Measurements from ENCODE around the gene GPR21.

GPR21 gene, protein sequence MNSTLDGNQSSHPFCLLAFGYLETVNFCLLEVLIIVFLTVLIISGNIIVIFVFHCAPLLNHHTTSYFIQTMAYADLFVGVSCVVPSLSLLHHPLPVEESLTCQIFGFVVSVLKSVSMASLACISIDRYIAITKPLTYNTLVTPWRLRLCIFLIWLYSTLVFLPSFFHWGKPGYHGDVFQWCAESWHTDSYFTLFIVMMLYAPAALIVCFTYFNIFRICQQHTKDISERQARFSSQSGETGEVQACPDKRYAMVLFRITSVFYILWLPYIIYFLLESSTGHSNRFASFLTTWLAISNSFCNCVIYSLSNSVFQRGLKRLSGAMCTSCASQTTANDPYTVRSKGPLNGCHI

DNA sequence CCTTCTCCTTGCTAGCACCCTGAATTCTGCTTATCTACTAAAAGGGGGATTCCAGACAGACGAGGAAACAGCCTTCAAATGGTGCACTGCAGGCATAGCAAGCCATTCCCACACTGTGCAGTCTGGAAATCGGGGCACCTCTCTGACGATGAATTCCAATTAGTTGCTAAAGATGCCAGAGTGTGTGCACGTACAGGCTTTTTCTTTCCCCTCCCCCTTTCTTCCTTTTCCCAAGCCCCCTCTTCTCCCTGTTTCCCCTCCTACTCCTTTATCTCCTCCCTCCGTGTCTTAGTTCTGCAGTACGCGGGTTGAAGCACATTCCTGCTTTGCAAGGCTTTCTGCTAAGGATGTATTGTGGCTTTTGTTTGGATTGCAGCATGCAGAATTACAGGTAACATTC is at the start of gene GPR21:
GPR21 (plus strand) TSS at position 316 of the 400 bp plus-strand sequence. CDS start 900 bp downstream, outside the sequence.
- DNase-seq = no peak

DNA sequence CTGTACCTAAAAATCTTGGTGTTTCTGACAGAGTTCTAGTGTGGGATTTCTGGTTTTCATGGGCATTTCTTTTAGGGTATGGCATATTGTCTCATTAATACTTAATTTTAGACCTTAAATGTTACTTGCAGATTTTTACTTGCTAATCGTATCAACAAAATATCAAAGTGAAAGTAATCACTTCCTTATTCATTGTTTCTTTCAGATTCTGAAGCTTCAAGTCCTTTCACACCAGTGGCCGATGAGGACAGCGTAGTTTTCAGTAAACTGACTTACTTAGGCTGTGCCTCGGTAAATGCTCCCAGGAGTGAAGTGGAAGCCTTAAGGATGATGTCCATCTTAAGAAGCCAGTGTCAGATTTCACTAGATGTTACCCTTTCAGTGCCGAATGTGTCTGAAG is 47.5 kb upstream of the GPR21 start:
- no peak for DNase-seq

DNA sequence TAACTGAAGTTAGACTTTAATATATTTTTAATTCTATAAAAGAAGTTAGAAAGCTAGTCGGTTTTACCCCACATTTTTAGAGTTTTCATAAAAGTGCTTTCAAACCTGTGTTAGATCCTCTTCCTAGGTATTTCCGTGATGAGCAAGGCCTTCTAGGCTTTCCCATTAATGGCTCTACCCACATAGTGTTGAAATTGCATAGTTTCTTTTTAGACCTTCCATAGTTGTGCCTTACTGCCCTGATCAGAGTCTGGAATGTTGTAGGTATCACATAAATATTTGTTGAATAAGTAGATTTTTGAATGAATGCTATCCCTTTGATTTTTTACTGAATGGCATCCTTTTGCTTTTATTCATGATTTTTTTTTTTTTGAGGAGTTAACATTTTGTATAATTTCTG is 45.3 kb upstream of the GPR21 start:
- no peak for DNase-seq

DNA sequence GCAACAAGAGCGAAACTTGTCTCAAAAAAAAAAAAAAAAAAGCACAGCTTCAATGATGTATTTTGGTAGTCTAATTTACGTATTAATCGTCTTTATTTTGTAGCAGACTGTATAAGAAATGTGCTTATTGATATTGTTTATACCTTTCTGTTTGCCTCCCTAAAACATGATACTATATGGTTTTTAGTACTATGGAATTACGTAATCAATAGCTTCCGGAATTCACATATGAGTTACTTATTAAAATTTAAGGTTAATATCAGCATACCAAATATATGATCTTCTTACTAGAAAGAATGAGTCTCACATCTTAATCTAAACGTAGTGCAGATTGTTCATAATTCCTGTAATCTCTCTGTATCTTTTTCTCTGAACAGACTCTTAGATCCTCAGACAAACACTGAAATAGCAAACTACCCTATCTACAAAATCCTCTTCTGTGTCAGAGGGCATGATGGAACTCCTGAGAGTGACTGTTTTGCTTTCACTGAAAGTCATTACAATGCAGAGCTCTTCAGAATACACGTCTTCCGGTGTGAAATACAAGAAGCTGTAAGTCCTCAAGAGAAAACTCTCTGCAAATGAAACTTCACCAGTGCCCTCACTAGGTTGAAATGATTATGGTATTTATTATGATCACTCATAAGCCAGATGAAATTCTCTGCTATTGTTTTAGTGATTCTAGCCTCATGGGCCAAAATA is 44.4 kb upstream of the GPR21 start:
- DNase-seq = peak in 1 of 2 donors; percentile 19

DNA sequence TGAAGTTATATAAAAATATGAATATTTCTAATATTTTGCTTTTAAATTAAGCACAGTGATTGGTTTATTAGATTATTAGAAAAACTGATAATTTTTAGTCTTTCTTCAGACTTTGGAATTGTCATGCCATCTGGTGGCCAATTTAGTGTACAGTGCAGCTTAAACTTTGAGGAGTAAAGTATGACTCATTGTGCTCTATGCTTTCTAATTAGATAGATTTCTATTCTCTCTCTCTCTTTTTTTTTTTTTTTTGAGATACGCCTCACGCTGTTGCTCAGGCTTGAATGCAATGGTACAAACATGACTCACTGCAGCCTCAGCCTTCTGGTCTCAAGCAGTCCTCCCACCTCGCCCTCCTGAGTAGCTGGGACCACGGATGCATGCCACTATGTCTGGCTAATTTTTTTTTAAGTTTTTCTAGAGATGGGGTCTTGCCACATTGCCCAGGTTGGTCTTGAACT is 42.1 kb upstream of the GPR21 start:
- DNase-seq = peak; percentile 10 to 57

DNA sequence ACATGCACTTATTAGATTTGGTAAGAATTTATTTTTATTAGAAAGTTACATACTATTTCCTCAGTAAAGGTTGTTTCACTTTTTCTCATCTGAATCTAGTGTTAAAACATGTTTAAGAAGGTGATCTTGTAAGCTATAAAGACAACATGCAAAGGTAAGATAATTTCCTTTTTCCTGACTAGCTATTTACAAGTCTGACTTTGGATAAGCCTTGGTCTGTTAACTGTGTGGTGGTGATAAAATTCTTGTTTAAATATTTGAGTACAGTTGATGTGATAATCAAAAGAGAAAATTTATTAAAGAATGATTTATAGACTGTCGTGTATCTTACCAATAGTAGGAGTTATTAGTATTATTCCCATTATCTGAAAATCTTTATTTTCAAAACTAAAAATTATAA is 36.9 kb upstream of the GPR21 start:
- DNase-seq = no peak

DNA sequence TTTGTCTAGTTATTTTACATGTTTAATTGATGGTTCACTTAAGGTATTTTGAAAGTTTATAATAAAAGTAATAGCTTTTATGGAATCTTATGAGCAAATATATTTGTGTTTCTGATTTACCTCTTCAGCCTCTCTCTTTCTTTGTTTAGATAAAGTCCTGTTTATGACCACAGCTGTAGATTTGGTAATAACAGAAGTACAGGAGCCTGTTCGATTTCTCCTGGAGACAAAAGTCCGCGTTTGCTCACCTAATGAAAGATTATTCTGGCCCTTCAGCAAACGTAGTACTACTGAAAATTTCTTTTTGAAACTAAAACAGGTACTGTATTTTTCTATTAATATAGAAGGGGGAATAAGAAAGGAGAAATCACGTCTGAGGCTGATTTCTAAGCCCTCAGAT is 35.0 kb upstream of the GPR21 start:
- no peak for DNase-seq

DNA sequence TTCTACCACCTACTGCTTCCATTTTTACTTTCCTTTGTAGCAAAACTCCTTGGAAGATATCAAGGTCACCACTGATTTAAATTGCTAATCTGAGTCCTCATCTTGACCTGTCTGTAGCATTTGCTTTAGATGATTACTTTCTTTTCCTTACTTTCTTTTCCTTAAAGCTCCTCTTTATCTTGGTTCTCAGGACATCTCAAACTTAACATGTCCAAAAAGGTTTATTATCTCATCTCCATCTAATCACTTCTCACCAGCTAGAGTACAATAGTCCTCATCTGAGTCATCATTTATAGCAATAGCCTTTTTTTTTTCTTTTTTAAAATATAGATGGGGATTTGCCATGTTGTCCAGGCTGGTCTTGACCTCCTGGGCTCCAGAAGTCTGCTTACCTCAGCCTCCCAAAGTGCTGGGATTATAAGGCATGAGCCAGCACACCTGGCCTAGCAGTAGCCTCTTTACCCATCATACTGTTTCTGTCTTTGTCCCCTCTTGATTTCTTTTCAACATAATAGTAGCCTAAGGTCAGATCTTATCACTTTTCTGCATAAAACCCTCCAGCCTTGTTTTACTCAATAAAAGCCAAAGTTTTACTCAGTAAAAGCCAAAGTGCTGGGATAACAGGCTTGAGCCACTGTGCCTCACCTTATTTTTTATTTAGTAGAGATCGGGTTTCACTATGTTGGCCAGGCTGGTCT is 32.9 kb upstream of the GPR21 start:
- DNase-seq = no peak

DNA sequence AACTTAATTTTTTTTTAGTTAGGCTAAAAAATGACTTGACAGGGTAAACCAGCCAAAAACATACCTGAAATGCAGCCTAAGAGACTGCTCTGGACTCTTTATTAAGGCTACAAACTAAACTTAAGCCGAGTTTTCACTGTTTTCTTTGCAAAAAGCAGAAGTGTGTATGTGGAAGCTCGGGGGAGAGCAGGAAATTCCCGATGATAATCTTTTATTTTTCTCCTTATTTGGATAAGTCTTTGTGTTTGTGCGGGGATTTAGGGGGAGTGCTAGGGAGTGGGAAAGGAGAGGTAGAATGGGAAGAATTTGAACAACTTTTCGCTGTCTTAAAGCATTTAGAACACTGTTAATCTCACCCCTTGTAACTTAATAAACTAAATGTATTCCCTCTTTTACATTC is 30.7 kb upstream of the GPR21 start:
- no peak for DNase-seq

DNA sequence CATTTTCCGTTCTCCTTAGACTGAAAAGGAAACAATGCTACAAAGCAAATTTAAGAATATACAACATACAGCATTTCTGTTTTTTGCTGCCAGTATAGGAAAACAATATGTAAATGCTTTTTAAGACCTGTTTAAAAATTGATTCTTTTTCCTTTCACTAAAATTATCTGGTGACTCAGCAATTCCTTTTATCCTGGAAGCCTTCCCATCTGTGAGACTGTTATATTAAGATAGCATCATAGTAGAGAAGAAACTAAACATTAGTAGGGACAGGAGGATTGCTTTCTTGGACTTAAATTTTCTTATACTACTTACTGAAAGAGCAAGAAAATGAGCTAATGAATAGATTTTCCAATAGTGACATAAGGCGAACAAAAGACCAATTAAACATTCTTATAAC is 30.0 kb upstream of the GPR21 start:
- DNase-seq = no peak

DNA sequence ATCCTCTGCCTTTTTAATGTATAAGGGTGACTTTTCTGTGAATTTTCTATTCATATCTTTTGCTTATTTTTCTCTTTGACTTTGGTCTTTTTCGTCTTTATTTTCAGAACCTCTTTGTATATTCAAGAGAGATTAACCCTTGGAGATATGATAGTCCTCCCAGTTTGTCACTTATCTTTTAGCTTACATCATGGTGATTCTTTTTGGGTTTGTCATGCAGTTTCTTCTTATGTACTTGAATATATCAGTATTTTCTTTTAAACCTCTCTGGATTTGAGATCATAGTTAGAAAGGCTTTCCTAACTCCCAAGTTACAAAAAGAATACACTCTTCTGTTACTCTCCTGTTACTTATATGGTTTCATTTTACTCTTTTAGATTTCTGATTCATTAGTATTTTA is 27.5 kb upstream of the GPR21 start:
- no peak for DNase-seq

DNA sequence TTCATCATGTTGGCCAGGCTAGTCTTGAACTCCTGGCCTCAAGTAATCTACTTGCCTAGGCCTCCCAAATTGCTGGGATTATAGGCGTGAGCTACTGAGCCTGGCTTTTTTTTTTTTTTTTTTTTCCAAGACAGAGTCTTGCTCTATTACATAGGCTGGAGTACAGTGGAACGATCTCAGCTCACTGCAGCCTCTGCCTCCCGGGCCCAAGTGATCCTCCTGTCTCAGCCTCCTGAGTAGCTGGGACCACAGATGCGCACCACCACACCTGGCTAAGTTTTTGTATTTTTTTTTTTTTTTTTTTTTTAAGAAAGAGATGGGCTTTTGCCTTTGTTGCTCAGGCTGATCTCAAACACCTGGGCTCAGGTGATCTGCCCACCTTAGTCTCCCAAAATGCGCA is 26.2 kb upstream of the GPR21 start:
- no peak for DNase-seq

DNA sequence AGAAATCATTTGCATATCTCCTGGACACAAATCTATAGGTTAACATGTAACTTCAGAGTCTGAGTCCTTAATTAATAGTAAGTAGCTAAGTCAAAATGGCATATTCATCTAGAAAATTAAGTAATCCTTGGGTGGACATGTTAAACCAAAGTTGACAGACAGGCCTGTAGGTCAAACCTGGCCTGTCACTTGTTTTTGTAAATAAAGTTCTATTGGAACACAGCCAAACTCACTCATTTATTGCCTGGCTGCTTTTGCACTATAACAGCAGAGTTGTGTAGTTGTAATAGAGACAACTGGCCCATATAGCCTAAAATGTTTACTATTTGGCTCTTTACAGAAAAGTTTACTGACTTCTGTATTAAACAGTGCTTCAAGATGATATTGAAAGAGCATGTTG is 24.6 kb upstream of the GPR21 start:
- no peak for DNase-seq

DNA sequence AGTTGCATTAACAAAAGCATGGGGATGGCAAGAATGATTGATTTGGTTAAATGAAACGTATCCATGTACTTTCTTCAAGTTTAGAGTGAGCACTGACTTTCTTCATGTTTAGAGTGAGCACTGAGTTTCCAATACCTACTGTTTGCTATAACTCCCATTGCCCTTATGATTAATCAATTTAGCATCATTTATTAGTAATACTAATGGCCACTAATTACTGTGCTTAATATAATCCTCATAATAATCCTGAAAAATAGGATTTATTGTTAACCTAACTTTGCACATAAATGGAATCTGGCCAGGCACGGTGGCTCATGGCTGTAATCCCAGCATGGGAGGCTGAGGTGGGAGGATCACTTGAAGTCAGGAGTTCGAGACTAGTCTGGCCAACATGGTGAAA is 22.1 kb upstream of the GPR21 start:
- no peak for DNase-seq

DNA sequence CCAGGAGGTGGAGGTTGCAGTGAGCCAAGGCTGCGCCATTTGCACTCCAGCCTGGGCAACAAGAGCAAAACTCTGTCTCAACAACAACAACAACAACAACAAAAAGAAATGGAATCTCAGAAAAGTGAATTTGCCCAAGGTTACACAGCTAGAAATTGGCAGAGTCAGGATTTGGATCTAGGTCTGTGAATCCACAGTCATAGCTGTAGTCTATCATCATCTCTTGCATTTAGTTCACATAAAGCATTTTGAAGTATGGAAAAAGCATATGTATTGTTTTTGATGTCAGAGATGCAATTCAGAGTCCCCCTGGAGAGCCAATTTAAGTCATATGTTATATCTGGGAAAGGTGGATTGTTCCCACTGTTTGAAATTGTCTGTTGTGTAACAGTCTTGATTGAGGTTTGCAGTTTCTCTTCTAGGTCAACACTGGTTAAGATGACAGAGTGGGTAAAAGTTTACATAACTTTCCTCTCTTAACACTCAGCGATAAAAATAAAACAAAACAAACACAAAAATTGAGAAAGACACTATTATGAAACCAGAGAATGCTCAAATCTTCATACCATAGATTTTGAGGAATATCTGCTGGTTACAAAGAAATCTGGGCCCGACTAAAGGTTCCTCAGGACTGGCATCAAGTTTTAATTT is 21.5 kb upstream of the GPR21 start:
- no peak for DNase-seq

DNA sequence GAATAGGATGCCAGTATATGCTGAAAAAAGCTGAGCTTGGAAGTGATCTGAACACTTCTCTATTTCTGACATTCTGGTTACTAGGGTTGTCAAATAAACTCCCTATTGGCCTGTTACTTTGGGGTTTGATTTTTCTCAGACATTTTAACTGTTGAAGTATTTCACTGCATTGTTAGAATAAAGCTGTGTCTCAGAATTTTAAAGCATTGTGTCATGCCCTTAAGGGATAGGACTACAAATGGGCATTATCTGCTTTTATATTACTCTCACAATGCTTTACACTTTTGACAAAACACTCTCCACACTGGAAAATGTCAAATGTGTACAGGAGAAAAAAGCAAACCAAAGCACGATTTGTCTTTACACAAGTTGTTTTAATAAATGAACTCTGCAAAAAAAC is 16.8 kb upstream of the GPR21 start:
- no peak for DNase-seq

DNA sequence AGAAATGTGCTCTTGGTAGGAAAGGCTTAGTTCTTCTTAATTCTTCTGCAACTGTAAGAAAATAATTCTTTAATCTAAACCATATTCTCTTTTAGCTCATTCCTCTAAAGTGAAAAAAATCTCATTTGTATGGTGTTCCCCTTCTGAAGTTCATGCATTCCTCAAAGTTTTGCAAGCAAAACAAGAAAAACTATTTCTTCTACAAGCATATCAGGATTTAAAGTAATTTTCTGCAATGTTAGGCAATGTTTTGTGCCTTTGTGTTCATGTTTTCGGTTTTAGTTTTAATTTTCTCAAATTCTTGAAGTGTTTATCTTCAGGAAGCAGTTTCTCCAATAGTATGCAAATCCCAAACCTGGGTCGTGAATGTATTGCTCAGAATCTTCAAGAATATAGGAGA is 12.7 kb upstream of the GPR21 start:
- no peak for DNase-seq

DNA sequence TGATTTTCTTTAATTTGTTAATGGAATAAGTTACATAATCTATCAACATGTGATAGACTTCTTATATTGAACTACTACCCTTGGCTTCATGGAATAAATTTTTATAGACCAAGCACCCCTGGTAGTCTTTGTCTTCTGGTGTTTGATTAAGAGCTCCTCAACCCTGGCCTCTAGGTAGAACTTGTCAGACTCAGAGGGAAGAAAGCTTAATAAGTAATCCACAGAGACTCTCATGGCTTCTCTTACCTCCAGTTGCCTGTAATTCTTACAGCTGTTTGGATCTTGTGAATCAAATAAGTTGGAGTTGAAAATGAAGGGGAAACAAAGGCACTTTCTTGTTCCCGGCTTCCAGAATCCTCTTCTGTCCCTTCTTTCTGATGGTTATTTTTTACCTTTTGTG is 7.0 kb upstream of the GPR21 start:
- no peak for DNase-seq

DNA sequence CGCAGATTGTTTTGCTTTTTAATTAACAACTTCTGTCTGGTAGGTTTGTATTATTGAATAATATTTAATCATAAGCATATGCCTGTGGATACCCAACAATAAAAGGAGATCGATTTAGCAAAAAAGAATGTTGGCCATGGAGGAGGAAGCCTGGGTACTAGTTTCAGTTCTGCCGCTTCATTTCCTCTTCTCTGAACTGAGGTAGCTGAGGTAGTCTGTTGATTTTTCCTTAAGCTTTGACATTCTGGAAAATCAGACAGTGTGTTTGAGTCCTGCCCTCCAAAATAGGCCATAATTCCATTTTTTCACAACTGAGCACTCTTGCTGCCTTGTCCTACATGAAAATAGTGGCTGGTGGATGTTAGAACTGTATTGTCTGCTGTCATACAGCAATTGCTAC is 6.0 kb upstream of the GPR21 start:
- no peak for DNase-seq

DNA sequence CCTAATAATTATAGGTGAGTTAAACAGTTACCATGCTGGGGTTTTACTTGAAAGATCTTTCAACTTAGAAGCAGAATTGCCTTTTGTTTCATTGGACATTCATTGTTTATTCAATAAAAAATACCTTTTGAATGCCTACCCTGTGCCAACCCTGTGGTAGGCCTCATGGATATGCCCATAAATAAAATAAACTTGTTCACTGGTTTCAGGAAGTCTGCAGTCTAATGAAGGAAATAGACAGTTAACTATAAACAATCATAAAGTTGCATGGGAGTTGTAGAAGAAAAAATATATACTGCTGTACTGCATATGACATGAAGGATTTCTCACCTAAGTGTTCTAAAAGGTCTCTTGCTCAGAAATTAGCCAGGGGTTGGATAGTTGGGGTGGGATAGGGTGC is 5.3 kb upstream of the GPR21 start:
- DNase-seq = no peak

DNA sequence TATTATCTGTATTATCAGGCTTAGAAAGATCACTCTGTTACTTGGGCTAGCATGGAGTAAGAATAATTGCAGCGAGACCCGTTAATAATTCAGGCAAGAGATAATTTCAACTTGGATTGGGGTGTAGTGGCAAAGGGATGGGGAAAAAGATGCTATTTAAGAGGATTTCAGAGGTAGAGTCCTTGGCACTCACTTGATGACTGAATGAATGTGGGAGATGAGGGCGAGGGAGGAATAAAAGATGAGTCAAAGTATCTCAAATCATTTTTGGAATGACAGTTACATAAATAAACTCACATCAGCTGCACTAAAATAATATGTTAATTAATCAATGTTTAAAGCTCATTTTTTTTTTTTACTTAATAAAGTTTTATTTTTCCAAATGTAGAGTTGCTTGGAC is 4.5 kb upstream of the GPR21 start:
- DNase-seq = no peak

DNA sequence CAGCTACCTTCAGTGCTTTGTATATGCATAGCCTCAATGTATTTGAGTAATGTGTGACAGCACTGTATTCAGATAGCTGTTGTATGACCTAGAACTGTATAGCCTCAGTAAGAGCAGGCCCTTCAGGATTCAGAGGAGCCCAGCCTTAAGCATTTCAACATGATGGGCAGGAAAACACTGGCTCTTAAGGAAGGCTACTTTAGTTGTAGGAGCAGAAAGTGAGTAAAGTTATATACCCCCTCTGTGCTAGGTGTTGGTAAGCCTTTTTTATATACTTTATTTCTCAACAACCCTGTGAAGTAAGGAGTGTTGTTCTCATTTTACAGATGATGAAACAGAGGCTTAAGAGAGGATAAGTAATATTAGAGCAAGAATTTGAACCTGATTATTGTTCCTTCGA is 1.5 kb upstream of the GPR21 start:
- no peak for DNase-seq

DNA sequence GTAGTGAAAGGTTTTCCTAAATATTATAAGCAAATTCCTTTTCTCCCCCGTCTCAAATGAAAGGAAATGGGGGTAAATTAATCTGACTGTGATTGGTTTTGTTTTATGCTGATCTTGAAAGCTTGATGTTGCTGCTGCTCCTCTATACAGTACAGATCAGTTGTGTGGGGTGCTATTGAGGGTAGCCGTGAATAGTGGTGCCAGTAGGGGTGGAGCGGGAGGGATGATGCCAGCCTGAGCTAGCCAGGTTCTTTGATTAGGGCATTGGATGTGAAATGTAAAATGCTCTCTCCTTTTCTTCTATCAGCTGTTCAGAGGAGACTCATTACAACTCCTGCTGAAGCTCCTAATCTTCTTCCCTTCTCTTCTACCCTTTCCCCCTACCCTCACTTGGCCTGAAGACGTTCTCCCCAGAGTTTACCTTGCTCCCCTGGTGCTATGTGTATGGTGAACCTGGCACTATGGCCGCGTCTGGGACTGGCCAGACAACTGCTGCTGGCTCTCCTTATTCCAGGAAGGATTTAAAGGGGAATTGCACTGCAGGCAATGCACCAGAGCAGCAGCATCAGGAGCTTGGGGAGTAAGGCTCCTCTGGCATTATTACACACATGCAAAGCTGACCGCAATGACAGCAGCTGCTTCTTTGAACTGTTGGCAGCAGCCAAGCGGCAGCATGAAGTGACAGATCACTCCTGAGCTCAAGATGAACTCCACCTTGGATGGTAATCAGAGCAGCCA is 566 bp downstream of the GPR21 start:
- DNase-seq = no peak

All from CD4-positive, alpha-beta T cell treated with Interferon alpha-2 for 1 hour (primary cell).